GM23338 (cell line): ENCODE data around the gene MTHFD1. TPM values are rescaled to one million over a fixed set of nuclear protein-coding genes. Genes with fewer than 3 reads are reported as not detected.
A peak's percentile ranks its signal among the peaks of the same experiment; 100 is the strongest.

Source experiments
- ATAC-seq: fragments of 200-7000 bp; cut with Tn5 transposase; 3 replicates; pipeline ENCODE4 v1.9.1; 2020
- DNase-seq: peaks from one replicate; pipeline ENCODE4 v3.0.0-alpha.2; 2015; ENCODE audit warnings: low spot score
- H2AFZ ChIP-seq: fragments of 200-600 bp; sonication (generic); 2 replicates; pipeline ENCODE4 v1.8.0; 2016; ENCODE audit warnings: antibody characterized with exemption, mild to moderate bottlenecking, moderate library complexity
- H3F3A ChIP-seq: fragments of 200-600 bp; sonication (generic); replicated peaks from 2 replicates; pipeline ENCODE4 v1.8.0; 2017; ENCODE audit warnings: antibody characterized with exemption, mixed run types, low read depth
- H3K27ac ChIP-seq: fragments of 200-600 bp; sonication (generic); 2 replicates; pipeline ENCODE4 v1.6.1; 2016; ENCODE audit warnings: low read depth
- H3K27me3 ChIP-seq: fragments of 200-600 bp; sonication (generic); 2 replicates; pipeline ENCODE4 v1.8.0; 2016; ENCODE audit warnings: mild to moderate bottlenecking, mixed run types, moderate library complexity; ENCODE audit not compliant: insufficient read depth
- H3K36me3 ChIP-seq: fragments of 200-600 bp; sonication (generic); 2 replicates; pipeline ENCODE4 v1.8.0; 2016; ENCODE audit warnings: mild to moderate bottlenecking; ENCODE audit not compliant: insufficient read depth
- H3K4me1 ChIP-seq: fragments of 200-600 bp; sonication (generic); 2 replicates; pipeline ENCODE4 v1.8.0; 2016; ENCODE audit warnings: mild to moderate bottlenecking, moderate library complexity; ENCODE audit not compliant: insufficient read depth
- H3K4me2 ChIP-seq: fragments of 200-600 bp; sonication (generic); 2 replicates; pipeline ENCODE4 v1.7.1; 2017; ENCODE audit warnings: mixed run types
- H3K4me3 ChIP-seq: fragments of 200-600 bp; sonication (generic); 2 replicates; pipeline ENCODE4 v1.6.1; 2016; ENCODE audit warnings: mixed run types
- H3K79me2 ChIP-seq: fragments of 200-600 bp; sonication (generic); replicated peaks from 2 replicates; pipeline ENCODE4 v1.8.0; 2017; ENCODE audit warnings: mild to moderate bottlenecking; ENCODE audit not compliant: insufficient read depth
- H3K9me2 ChIP-seq: fragments of 200-600 bp; sonication (generic); 2 replicates; pipeline ENCODE4 v1.8.0; 2017; ENCODE audit not compliant: insufficient read depth
- H4K20me1 ChIP-seq: fragments of 200-600 bp; sonication (generic); replicated peaks from 2 replicates; pipeline ENCODE4 v1.8.0; 2017; ENCODE audit warnings: mild to moderate bottlenecking; ENCODE audit not compliant: insufficient read depth
- H3K27ac Mint-ChIP-seq: 2 replicates; pipeline ENCODE4 v1.8.0; 2020; ENCODE audit warnings: inconsistent platforms, mild to moderate bottlenecking, moderate library complexity, mixed read lengths
- H3K27me3 Mint-ChIP-seq: 3 replicates; pipeline ENCODE4 v1.8.0; 2022; ENCODE audit warnings: low read depth, mild to moderate bottlenecking, moderate library complexity, mixed read lengths, inconsistent platforms; ENCODE audit not compliant: insufficient read depth, poor library complexity
- H3K36me3 Mint-ChIP-seq: 3 replicates; pipeline ENCODE4 v1.8.0; 2021; ENCODE audit warnings: low read depth, mild to moderate bottlenecking, inconsistent platforms, moderate library complexity, mixed read lengths
- H3K4me1 Mint-ChIP-seq: 3 replicates; pipeline ENCODE4 v1.8.0; 2020; ENCODE audit warnings: mild to moderate bottlenecking, inconsistent platforms, mixed read lengths
- H3K4me3 Mint-ChIP-seq: 3 replicates; pipeline ENCODE4 v1.8.0; 2021; ENCODE audit warnings: moderate library complexity, mild to moderate bottlenecking, inconsistent platforms, mixed read lengths
- H3K9me3 Mint-ChIP-seq: 3 replicates; pipeline ENCODE4 v1.8.0; 2020; ENCODE audit warnings: moderate library complexity, mild to moderate bottlenecking, inconsistent platforms, mixed read lengths
- CREB1 ChIP-seq: fragments of 250-450 bp; sonication (Bioruptor Pico); IDR thresholded peaks from 2 replicates; pipeline ENCODE4 v1.5.0; 2020; ENCODE audit warnings: low read depth, mild to moderate bottlenecking, moderate library complexity
- ETS1 ChIP-seq: IDR thresholded peaks from 2 replicates; pipeline ENCODE4 v1.6.1; 2016; ENCODE audit warnings: antibody characterized with exemption
- EZH2 ChIP-seq: fragments of 200-600 bp; sonication (generic); IDR thresholded peaks from one replicate; pipeline ENCODE4 v1.8.0; 2017; ENCODE audit warnings: antibody characterized with exemption, mild to moderate bottlenecking, low read depth; ENCODE audit not compliant: unreplicated experiment
- EZH2phosphoT487 ChIP-seq: fragments of 200-600 bp; sonication (generic); IDR thresholded peaks from one replicate; pipeline ENCODE4 v1.8.1; 2018; ENCODE audit warnings: antibody characterized with exemption; ENCODE audit not compliant: unreplicated experiment
- JUNB ChIP-seq: IDR thresholded peaks from one replicate; pipeline ENCODE4 v1.6.1; 2016; ENCODE audit warnings: antibody characterized with exemption; ENCODE audit not compliant: unreplicated experiment
- NANOG ChIP-seq: IDR thresholded peaks from 2 replicates; pipeline ENCODE4 v1.6.1; 2016; ENCODE audit warnings: antibody characterized with exemption, borderline replicate concordance
- POLR2AphosphoS5 ChIP-seq: IDR thresholded peaks from 2 replicates; pipeline ENCODE4 v1.6.1; 2016; ENCODE audit warnings: antibody characterized with exemption, low read depth
- STAT1 ChIP-seq: IDR thresholded peaks from one replicate; pipeline ENCODE4 v1.6.1; 2016; ENCODE audit warnings: antibody characterized with exemption; ENCODE audit not compliant: unreplicated experiment
- ZNF114 ChIP-seq: fragments of 250-450 bp; sonication (Bioruptor Pico); IDR thresholded peaks from 2 replicates; pipeline ENCODE4 v1.5.0; 2020; ENCODE audit warnings: mild to moderate bottlenecking, moderate library complexity
- ZNF331 ChIP-seq: fragments of 250-450 bp; sonication (Bioruptor Pico); IDR thresholded peaks from 2 replicates; pipeline ENCODE4 v1.5.0; 2020; ENCODE audit warnings: low read depth, mild to moderate bottlenecking, moderate library complexity
- ZNF462 ChIP-seq: fragments of 250-450 bp; sonication (Bioruptor Pico); IDR thresholded peaks from 2 replicates; pipeline ENCODE4 v1.5.0; 2020; ENCODE audit warnings: mild to moderate bottlenecking, moderate library complexity
- polyA plus RNA-seq: library from polyadenylated mRNA; unstranded; fragments of >200 nt; fragmentation: Nextera tagmentation; extraction: Ambion mirVana; gene quantifications from 2 replicates; pipeline ENCODE4 v1.2.1, GENCODE V29; 2016
- total RNA-seq: library from RNA; depleted of rRNA; stranded (reverse); fragments of >200 nt; shearing (Covaris generic); gene quantifications from 2 replicates; pipeline ENCODE4 v1.2.3, GENCODE V29; 2014
- TF ChIP-seq, protein P1 (sequence below), 2 experiments: fragments of 200-600 bp in 1 of 2; sonication (generic) in 1 of 2; conservative IDR thresholded peaks; 2 replicates each; pipeline versions ENCODE4 v1.5.1 to v1.6.1; 2016 to 2017; ENCODE audit warnings: antibody characterized with exemption in 2 of 2, low read depth in 2 of 2, mild to moderate bottlenecking in 2 of 2, moderate library complexity in 1 of 2
- TF ChIP-seq, protein P2 (sequence below): IDR thresholded peaks from one replicate; pipeline ENCODE4 v1.6.1; 2018; ENCODE audit warnings: antibody characterized with exemption; ENCODE audit not compliant: unreplicated experiment

MTHFD1 gene
- total and polyA plus RNA-seq, 2 experiments from 2014 or later: 219 to 237 TPM

DNA sequence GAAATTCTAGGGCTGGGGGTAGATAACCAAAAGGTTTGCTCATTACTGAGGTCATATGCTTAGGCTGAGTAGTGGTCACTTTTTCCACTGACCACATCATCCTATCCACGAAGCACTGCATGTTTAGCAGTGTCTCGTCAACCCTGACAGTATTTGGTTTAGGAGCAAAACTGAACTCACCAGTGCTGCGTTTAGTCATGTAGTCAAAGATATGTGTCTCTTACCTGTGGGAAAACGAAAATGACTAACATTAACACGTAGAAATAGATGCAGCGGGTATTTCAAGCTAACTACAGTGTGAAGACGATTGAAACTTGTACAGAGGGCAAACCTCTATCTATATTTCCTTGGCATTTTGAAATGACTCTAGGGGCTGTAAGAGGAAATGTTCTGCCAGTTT lies 34.6 kb downstream of the MTHFD1 start:
- H3K4me1 ChIP-seq: no peaks in the 10 kb centered on the region
- H3K27ac ChIP-seq: 0 out of 2 replicates have a peak overlapping the region, but pooled peaks have one; percentile 11
- H3K79me2 ChIP-seq: peaks cover 8% of the 10 kb centered on the region; the same call in 1 of the 2 replicates
- peaks cover 98% of the 10 kb centered on the region for H3K36me3 Mint-ChIP-seq
- H3K27ac Mint-ChIP-seq: no peak overlapping the region
- no peaks in the 10 kb centered on the region for H3K4me1 Mint-ChIP-seq
- H3K9me3 Mint-ChIP-seq: no peaks in the 10 kb centered on the region
- no peak overlapping the region for H3K4me2 ChIP-seq
- no peak overlapping the region for H3K4me3 ChIP-seq
- H3K36me3 ChIP-seq: peaks cover 77% of the 10 kb centered on the region
- H3F3A ChIP-seq: peaks cover 22% of the 10 kb centered on the region
- H3K9me2 ChIP-seq: no peaks in the 10 kb centered on the region
- no peak overlapping the region for H3K4me3 Mint-ChIP-seq
- no peaks in the 10 kb centered on the region for H3K27me3 ChIP-seq
- ATAC-seq (no peak), DNase-seq (no peak)
- H3K27me3 Mint-ChIP-seq: peaks cover 2% of the 10 kb centered on the region
- TF ChIP-seq ZNF331 (CRISPR knock-in tag): no peak
- TF ChIP-seq ZNF114 (CRISPR knock-in tag): no peak
- TF ChIP-seq ZNF462: no peak
- TF ChIP-seq STAT1: no peak
- TF ChIP-seq ETS1: no peak
- TF ChIP-seq CREB1: no peak
- no peak for TF ChIP-seq POLR2AphosphoS5
- TF ChIP-seq EZH2phosphoT487: no peak
- TF ChIP-seq EZH2: no peak
- TF ChIP-seq, protein P1, sequence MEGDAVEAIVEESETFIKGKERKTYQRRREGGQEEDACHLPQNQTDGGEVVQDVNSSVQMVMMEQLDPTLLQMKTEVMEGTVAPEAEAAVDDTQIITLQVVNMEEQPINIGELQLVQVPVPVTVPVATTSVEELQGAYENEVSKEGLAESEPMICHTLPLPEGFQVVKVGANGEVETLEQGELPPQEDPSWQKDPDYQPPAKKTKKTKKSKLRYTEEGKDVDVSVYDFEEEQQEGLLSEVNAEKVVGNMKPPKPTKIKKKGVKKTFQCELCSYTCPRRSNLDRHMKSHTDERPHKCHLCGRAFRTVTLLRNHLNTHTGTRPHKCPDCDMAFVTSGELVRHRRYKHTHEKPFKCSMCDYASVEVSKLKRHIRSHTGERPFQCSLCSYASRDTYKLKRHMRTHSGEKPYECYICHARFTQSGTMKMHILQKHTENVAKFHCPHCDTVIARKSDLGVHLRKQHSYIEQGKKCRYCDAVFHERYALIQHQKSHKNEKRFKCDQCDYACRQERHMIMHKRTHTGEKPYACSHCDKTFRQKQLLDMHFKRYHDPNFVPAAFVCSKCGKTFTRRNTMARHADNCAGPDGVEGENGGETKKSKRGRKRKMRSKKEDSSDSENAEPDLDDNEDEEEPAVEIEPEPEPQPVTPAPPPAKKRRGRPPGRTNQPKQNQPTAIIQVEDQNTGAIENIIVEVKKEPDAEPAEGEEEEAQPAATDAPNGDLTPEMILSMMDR (conservative IDR thresholded peaks at IDR 0.05; ENCODE audit: low read depth in 2 of 2): no peak
- TF ChIP-seq, protein P2, sequence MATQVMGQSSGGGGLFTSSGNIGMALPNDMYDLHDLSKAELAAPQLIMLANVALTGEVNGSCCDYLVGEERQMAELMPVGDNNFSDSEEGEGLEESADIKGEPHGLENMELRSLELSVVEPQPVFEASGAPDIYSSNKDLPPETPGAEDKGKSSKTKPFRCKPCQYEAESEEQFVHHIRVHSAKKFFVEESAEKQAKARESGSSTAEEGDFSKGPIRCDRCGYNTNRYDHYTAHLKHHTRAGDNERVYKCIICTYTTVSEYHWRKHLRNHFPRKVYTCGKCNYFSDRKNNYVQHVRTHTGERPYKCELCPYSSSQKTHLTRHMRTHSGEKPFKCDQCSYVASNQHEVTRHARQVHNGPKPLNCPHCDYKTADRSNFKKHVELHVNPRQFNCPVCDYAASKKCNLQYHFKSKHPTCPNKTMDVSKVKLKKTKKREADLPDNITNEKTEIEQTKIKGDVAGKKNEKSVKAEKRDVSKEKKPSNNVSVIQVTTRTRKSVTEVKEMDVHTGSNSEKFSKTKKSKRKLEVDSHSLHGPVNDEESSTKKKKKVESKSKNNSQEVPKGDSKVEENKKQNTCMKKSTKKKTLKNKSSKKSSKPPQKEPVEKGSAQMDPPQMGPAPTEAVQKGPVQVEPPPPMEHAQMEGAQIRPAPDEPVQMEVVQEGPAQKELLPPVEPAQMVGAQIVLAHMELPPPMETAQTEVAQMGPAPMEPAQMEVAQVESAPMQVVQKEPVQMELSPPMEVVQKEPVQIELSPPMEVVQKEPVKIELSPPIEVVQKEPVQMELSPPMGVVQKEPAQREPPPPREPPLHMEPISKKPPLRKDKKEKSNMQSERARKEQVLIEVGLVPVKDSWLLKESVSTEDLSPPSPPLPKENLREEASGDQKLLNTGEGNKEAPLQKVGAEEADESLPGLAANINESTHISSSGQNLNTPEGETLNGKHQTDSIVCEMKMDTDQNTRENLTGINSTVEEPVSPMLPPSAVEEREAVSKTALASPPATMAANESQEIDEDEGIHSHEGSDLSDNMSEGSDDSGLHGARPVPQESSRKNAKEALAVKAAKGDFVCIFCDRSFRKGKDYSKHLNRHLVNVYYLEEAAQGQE: no peak
- no peak for TF ChIP-seq JUNB
- TF ChIP-seq NANOG: no peak
- no peak overlapping the region for H2AFZ ChIP-seq
- peaks cover 17% of the 10 kb centered on the region for H4K20me1 ChIP-seq
